Stimulated activated effector memory CD8-positive, alpha-beta T cell treated with anti-CD3 and anti-CD28 coated beads, Interleukin-12 subunit alpha, Interleukin-12 subunit beta, amount 100 ng/mL, for 72 hours (primary cell): ENCODE data around the gene RETREG3.
A peak's percentile ranks its signal among the peaks of the same experiment; 100 is the strongest.
"Not testable (repeated sequence)": the region's sequence is repeated elsewhere in the genome, so short reads cannot be mapped to it uniquely, and the experiment has no call there.

Experiments
- ATAC-seq: fragments of 150-1000 bp; cut with Tn5 transposase; 2 replicates; pipeline ENCODE4 v1.10.0; 2021
- DNase-seq, 2 donors: peaks; one replicate each; pipeline ENCODE4 v3.0.0; 2021 to 2022; ENCODE audit warnings: low spot score in 2 of 2
- H3K27ac Mint-ChIP-seq: one replicate; pipeline ENCODE4 v1.8.0; 2022; ENCODE audit warnings: mild to moderate bottlenecking, mixed read lengths
- H3K36me3 Mint-ChIP-seq: one replicate; pipeline ENCODE4 v1.8.0; 2022; ENCODE audit warnings: mild to moderate bottlenecking, mixed read lengths
- H3K4me1 Mint-ChIP-seq: one replicate; pipeline ENCODE4 v1.8.0; 2022; ENCODE audit warnings: mixed read lengths
- H3K4me3 Mint-ChIP-seq: one replicate; pipeline ENCODE4 v1.8.0; 2022; ENCODE audit warnings: mild to moderate bottlenecking, mixed read lengths
- H3K9me3 Mint-ChIP-seq: one replicate; pipeline ENCODE4 v1.8.0; 2022; ENCODE audit warnings: mixed read lengths

RETREG3 gene, protein sequence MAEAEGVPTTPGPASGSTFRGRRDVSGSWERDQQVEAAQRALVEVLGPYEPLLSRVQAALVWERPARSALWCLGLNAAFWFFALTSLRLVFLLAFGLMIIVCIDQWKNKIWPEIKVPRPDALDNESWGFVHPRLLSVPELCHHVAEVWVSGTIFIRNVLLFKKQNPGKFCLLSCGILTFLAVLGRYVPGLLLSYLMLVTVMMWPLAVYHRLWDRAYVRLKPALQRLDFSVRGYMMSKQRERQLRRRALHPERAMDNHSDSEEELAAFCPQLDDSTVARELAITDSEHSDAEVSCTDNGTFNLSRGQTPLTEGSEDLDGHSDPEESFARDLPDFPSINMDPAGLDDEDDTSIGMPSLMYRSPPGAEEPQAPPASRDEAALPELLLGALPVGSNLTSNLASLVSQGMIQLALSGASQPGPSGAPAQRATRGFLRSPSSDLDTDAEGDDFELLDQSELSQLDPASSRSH

DNA sequence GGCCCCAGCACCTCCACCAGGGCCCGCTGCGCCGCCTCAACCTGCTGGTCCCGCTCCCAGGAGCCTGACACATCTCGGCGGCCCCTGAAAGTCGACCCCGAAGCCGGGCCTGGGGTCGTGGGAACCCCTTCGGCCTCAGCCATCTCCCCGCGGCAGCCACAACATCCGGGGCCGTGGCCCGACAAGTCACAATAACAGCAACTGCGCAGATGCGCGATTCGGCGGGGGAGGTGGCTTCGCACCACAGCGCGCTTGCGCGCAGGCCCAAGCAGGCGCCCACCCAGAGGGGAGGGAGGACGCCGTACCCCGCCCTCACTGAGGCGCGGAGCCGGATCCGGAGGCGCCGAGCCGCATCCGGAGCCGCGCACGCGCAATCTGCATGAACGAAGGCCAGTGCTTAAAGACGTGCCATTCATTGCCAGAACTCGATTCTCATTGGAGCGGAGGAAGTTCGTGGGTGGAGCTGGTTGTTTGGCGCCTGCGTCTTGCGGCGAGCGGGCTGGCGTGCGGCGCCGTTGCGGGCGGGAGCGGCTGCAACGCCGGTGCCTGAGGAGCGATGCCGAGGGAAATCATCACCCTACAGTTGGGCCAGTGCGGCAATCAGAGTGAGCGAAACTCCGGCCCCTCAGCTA, at the start of gene RETREG3, which contains the start of gene TUBG1:
RETREG3 (minus strand) TSS at position 193 of the 632 bp plus-strand sequence; CDS start at position 143, 50 bp downstream.
TUBG1 (plus strand) TSS at position 502 of the 632 bp plus-strand sequence; CDS start at position 557, 55 bp downstream.
- H3K36me3 Mint-ChIP-seq = peaks cover 62% of the 10 kb centered on the region
- H3K9me3 Mint-ChIP-seq = no peaks in the 10 kb centered on the region
- H3K4me1 Mint-ChIP-seq = peaks cover 41% of the 10 kb centered on the region
- H3K4me3 Mint-ChIP-seq = peak within 1 kb of the TSS; percentile 95
- peak; percentile 99 for DNase-seq
- H3K27ac Mint-ChIP-seq = peak within 1 kb of the TSS; percentile 97
- ATAC-seq = peak; percentile 93

DNA sequence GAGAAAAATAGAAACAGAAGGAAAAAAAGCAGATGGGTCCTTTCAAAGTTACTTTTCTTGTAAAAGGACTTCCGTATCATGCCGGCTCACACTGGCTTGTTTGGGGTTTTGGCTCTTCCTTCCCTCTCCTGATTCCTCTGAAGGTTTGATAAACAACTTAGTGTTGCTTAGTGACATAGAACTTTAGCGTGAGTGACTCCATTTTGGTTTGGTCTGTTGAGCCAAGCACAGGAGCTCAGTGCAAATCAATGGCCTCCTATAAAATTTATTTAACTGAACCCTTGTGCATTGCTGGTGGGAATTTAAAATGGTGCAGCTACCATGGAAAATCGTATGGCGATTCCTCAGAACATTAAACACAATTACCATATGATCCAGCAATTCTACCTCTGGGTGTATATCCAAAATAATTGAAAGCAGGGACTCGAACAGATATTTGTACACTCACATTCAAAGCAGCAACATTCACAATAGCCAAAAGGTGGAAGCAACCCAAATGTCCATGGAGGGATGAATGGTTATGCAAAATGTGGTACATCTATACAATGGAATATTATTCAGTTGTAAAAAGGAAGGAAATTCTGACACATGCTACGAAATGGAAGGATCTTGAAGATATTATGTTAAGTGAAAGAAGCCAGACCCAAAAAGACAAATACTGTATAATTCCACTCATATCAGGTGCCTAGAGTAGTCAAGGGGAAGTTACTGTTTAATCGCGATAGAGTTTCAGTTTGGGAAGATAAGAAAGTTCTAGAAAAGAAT, 48.8 kb upstream of the RETREG3 start:
- no peak for DNase-seq
- H3K4me1 Mint-ChIP-seq = peaks cover 37% of the 10 kb centered on the region
- no peak overlapping the region for H3K27ac Mint-ChIP-seq
- no peaks in the 10 kb centered on the region for H3K9me3 Mint-ChIP-seq
- H3K36me3 Mint-ChIP-seq = peaks cover 9% of the 10 kb centered on the region
- no peak for ATAC-seq
- H3K4me3 Mint-ChIP-seq = peak overlapping the region; percentile 87

DNA sequence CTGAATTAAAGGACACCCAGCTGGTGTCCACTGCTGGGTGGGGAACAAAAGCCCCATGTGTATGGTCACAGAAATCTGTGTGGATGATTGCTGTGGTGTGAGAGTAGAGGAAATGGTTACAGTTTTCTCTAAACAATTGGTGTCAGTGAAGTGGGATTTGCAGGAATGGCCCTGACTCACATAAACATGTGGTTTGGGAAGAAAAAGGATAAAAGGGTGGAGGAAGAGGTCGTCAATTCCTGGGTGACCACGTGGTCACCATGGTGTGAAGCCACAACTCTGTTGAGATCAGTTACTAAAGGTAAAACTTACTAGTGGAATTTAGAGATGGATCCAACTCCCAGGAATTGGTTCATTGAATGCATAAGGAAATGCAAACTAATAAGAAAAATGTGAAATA, 46.4 kb upstream of the RETREG3 start:
- no peak overlapping the region for H3K4me3 Mint-ChIP-seq
- H3K4me1 Mint-ChIP-seq = peaks cover 37% of the 10 kb centered on the region
- peaks cover 9% of the 10 kb centered on the region for H3K36me3 Mint-ChIP-seq
- H3K9me3 Mint-ChIP-seq = no peaks in the 10 kb centered on the region
- DNase-seq = no peak
- H3K27ac Mint-ChIP-seq = no peak overlapping the region
- no peak for ATAC-seq

DNA sequence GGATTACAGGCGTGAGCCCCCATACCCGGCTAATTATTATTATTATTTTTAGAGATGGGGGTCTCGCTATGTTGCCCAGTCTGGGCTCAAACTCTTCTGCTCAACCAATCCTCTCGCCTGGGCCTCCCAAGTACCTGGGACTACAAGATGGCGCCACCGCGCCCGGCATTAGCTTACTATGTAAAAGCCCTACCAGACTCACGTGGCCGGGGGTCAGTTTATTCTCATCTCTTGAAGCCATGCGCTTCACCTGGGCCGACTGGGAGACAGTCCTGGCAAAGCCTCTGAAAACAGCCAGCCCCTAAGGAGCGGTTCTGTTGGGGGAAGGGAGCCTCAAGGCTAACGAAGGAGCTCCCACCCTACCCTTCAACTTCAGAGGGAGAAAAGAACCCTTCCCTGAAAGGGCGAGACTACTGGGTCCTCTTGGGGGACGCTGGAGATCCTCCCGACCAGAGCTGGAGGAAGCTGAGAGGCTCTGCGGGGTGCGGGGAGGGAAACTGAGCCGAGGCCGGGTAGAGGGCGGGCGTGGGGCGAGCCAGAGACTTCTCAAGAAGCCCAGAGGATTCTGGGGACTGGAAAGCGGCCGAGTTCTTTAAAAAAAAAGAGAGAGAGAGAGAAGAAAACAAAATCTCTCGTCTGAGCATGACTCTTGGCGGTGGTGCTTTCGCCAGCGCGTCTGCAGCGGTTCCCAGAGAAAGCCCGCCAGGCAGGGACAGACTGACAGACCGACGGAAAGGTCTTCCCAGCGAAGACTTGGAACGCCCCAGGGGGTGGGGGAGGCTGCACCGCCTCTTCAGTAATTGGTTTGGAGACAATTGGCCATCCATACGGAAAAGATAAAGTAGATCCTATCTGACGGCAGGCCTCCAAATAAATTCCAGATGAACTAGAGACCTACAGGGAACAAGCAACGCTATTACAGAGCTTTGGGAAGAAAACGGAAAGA, 44.3 kb upstream of the RETREG3 start:
- ATAC-seq (no peak), DNase-seq (no peak)
- peaks cover 23% of the 10 kb centered on the region for H3K4me1 Mint-ChIP-seq
- no peak overlapping the region for H3K27ac Mint-ChIP-seq
- peaks cover under 1% of the 10 kb centered on the region for H3K36me3 Mint-ChIP-seq
- no peaks in the 10 kb centered on the region for H3K9me3 Mint-ChIP-seq
- H3K4me3 Mint-ChIP-seq = no peak overlapping the region

DNA sequence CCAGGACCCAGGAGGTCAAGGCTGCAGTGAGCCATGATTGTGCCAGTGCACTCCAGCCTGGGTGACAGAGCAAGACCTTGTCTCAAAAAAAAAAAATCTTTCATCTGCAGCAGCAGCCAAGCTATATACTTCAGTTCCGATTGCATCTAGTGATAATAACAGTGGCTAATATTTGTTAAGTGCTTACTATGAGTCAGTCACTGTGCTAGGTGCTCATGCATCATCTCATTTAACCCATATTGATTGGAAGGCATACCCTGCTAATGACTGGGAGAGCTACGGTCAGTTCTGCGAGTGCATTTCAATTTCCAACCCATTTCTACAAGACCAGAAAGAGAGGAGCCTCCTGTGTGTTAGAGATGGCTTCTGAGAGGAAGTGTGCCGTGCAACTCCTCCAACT, 42.2 kb upstream of the RETREG3 start:
- no peaks in the 10 kb centered on the region for H3K36me3 Mint-ChIP-seq
- no peak overlapping the region for H3K4me3 Mint-ChIP-seq
- DNase-seq (no peak), ATAC-seq (no peak)
- no peaks in the 10 kb centered on the region for H3K9me3 Mint-ChIP-seq
- H3K27ac Mint-ChIP-seq = no peak overlapping the region
- H3K4me1 Mint-ChIP-seq = peaks cover 22% of the 10 kb centered on the region

DNA sequence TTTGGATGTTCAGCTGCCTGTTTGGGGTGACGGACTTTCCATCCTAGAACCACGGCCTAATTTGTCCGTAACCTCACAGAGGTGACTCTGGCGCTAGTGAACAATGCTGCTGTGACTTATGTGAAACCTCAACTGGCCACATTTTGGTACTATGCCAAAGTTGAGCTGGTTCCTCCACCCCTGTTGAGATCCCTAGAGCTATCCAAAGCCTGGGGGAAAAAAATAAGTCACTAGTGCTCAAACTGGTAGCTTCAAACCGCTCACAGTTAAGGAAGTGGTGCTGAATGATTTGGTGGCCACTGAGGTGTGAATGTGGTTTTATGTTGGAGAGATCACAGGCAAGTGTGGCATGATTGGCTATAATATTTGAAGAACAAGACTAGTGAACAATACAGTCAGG, 38.6 kb upstream of the RETREG3 start:
- DNase-seq = no peak
- ATAC-seq = peak; percentile 28
- H3K27ac Mint-ChIP-seq = no peak overlapping the region
- H3K4me1 Mint-ChIP-seq = peaks cover 7% of the 10 kb centered on the region
- no peak overlapping the region for H3K4me3 Mint-ChIP-seq
- no peaks in the 10 kb centered on the region for H3K9me3 Mint-ChIP-seq
- H3K36me3 Mint-ChIP-seq = no peaks in the 10 kb centered on the region

DNA sequence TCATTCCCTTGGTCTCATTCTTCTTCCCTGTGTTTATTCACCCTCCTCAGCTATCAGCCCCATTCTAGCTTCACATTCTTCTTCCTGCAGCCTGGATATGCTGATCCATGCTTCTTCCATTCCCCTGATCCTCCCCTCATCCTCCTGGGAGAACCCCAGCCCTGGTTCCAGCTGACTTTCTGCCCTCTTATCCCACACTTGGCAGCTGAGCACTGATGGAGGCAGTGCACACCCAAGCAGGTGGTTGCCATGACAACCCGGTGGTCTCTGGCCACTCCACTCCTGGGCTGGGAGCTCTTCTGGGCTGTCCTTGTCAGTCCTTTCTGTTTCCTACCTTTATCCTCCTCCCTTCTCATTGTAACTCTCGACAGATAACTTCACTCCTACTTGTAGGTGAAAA, 33.2 kb upstream of the RETREG3 start:
- DNase-seq (no peak), ATAC-seq (no peak)
- Mint-ChIP-seq H3K4me1 (no peaks in the 10 kb centered on the region), H3K36me3 (no peaks in the 10 kb centered on the region), H3K27ac (peak overlapping the region; percentile 53), H3K9me3 (no peaks in the 10 kb centered on the region), H3K4me3 (no peak overlapping the region)

DNA sequence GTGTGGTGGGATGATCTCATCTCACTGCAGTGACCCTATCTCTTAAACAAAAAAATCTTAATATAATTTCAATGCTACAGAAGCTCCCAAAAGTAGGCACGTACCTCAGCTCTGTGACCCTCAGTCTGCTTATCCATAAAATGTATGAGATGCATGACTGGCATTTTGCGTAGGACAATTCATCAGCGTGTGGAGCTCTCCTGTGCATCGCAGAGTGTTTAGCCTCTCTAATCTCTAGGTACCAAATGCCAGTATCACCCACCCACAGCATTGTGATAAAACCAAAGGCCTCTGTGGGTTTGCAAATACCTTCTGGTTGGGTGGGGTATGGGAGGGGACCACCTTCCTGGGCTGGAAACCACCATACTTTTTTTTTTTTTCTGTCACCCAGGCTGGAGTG, 30.9 kb upstream of the RETREG3 start:
- ATAC-seq (no peak), DNase-seq (no peak)
- H3K4me1 Mint-ChIP-seq = no peaks in the 10 kb centered on the region
- H3K9me3 Mint-ChIP-seq = no peaks in the 10 kb centered on the region
- no peak overlapping the region for H3K4me3 Mint-ChIP-seq
- H3K36me3 Mint-ChIP-seq = no peaks in the 10 kb centered on the region
- no peak overlapping the region for H3K27ac Mint-ChIP-seq

DNA sequence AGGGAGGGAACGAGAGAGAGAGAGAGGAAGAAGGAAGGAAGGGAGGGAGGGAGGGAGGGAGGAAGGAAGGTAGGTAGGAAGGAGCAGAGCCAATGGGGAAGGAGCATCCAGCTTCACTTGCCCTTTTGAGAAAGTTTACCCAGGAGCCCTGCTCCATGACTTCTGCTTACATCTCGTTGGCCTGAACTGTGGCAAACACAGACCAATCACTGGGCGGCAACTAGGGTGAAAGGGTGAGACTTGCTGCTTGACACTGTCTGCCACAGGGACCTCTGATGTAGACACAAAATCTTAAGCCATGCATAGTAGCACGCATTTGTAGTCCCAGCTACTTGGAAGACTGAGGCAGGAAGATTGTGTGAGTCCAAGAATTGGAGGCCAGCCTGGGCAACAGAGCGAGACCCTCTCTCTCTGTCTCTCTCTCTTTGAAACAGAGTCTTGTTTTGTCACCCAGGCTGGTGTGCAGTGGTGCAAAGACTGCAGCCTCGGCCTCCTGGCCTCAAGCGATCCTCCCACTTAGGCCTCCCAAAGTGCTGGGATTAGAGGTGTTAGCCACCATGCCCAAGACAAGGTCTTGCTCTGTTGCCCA, 30.4 kb upstream of the RETREG3 start:
- Mint-ChIP-seq H3K4me3 (no peak overlapping the region), H3K36me3 (no peaks in the 10 kb centered on the region), H3K4me1 (no peaks in the 10 kb centered on the region), H3K27ac (no peak overlapping the region), H3K9me3 (no peaks in the 10 kb centered on the region)
- ATAC-seq = no peak
- DNase-seq = no peak

DNA sequence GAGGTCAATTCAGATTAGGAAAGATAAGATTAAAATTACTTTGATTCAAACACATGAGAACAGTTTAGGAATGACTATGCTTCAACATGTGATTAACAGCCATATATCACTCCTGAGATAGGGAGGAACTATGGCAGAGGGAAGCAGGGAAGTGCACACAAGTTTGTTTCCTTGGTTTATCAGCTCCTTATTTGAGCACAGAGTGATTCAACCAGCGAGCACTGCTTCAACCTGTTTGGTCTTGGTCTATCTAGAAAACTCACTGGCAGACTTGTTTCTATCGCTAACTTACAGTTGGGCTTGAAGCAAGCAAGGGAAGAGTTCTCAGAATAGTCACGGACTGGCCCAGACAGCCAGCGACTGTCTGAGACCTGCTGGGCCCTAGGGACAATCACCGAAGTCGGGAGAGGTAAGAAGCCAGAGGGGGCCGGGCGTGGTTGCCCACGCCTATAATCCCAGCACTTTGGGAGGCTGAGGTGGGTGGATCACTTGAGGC, 23.8 kb upstream of the RETREG3 start:
- no peaks in the 10 kb centered on the region for H3K4me1 Mint-ChIP-seq

DNA sequence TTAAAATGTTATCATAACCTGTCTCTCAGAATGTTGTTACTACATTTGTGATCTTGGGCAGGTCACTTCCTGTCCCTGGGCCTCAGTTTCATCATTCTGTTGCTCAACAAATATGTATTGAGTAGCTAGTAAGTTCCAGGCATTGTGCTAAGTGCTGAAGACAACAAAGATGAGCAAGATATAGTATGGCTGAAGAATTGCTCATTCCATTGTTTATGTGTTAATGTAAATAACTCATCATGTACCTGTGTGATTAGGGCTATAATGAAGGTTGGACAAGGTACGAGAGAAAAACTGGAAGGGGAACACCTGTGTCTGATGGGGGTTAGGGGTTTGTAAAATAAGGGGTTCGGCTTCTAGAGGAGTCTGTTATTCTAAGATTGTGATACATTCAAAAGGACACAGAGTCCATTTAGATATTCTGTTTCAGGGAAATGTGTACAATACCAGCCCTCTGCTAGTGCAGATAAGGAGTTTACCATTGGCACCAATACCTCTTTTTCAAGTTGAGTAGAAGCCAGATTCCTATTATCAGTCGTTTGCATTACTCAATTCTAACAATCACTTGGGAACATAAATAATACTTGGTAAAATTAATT, 20.3 kb upstream of the RETREG3 start:
- DNase-seq (no peak), ATAC-seq (no peak)
- H3K4me1 Mint-ChIP-seq = no peaks in the 10 kb centered on the region
- no peak overlapping the region for H3K4me3 Mint-ChIP-seq
- no peaks in the 10 kb centered on the region for H3K9me3 Mint-ChIP-seq
- no peaks in the 10 kb centered on the region for H3K36me3 Mint-ChIP-seq
- no peak overlapping the region for H3K27ac Mint-ChIP-seq

More for the DNA sequence above, 23.8 kb upstream of the RETREG3 start:
- no peak for DNase-seq
- no peak for ATAC-seq
- no peak overlapping the region for H3K4me3 Mint-ChIP-seq
- no peaks in the 10 kb centered on the region for H3K36me3 Mint-ChIP-seq
- H3K27ac Mint-ChIP-seq = no peak overlapping the region
- no peaks in the 10 kb centered on the region for H3K9me3 Mint-ChIP-seq

DNA sequence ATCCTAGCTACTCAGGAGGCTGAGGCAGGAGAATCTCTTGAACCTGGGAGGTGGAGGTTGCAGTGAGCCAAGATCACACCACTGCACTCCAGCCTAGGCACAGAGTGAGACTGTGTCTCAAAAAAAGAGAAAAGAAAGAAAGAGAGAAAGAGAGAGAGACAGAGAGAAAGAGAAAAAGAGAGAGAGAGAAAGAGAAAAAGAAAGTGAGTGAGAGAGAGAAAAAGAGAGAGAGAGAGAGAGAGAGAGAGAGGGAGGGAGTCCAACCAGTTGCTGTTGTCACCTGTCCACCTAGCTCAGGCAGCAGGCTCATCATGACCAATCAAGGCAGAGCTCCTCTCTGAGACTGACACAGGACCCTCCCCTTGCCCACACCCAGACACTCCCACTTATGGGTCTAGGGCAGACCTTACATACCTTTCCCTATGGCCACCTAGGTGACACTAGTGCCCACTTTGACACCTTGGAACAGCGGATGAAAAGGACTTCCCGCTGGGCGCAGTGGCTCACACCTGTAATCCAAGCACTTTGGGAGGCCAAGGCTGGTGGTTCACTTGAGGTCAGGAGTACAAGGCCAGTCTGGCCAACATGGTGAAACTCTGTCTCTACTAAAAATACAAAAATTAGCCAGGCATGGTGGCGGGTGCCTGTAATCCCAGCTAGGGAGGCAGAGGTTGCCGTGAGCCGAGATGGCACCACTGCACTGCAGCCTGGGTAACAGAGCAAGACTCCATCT, 18.0 kb upstream of the RETREG3 start:
- not testable (repeated sequence) for H3K4me3 Mint-ChIP-seq, ATAC-seq
- peak overlapping the region; percentile 3 for H3K27ac Mint-ChIP-seq

More for the DNA sequence above, 18.0 kb upstream of the RETREG3 start:
- not testable (repeated sequence) for H3K4me1 Mint-ChIP-seq, H3K9me3 Mint-ChIP-seq, H3K36me3 Mint-ChIP-seq, DNase-seq
